B cell (primary cell): ENCODE results near the gene PLEKHG2. TPM values are rescaled to one million over a fixed set of nuclear protein-coding genes. Genes with fewer than 3 reads are reported as not detected.
"Not testable (repeated sequence)": the region's sequence is repeated elsewhere in the genome, so short reads cannot be mapped to it uniquely, and the experiment has no call there.

Experiments used
- ATAC-seq: fragments of 200-7000 bp; cut with Tn5 transposase; one replicate; pipeline ENCODE4 v1.10.0; 2021; ENCODE audit warnings: low read depth, mild to moderate bottlenecking, moderate number of reproducible peaks, moderate library complexity
- CTCF ChIA-PET: fragments of 350-600 bp; sonication (Branson Sonifier 250); formaldehyde crosslinking; loops from one replicate; lab custom pipeline; 2021; ENCODE audit warnings: antibody characterized with exemption, inconsistent platforms; lab: Charles Lee
- POLR2A ChIA-PET: fragments of 350-600 bp; sonication (Branson Sonifier 250); formaldehyde crosslinking; loops from one replicate; lab custom pipeline; 2021; ENCODE audit warnings: antibody characterized with exemption; lab: Charles Lee
- DNase-seq: peaks from one replicate; pipeline ENCODE4 v3.0.0; 2013
- H2AFZ ChIP-seq: 2 replicates; pipeline ENCODE4 v1.6.1; 2012; ENCODE audit warnings: mild to moderate bottlenecking, low read depth, low read length; ENCODE audit not compliant: insufficient read depth, poor library complexity, severe bottlenecking
- H3K27ac ChIP-seq, 2 donors: 1 replicate in 1 of 2; 2 replicates in 1 of 2; pipeline ENCODE4 v1.5.1; 2012 to 2013; ENCODE audit warnings: low read length in 2 of 2, mild to moderate bottlenecking in 2 of 2, moderate library complexity in 1 of 2
- H3K27me3 ChIP-seq, 4 experiments: fragments of 200-600 bp in 1 of 4; sonication (generic) in 1 of 4; replicated peaks in 1 of 4; 1 replicate in 2 of 4; 2 replicates in 2 of 4; pipeline versions ENCODE4 v1.6.1 to v1.7.0; 2013 to 2016; ENCODE audit warnings: low read length in 3 of 4, mild to moderate bottlenecking in 2 of 4, mixed read lengths in 1 of 4, moderate library complexity in 1 of 4; ENCODE audit not compliant: insufficient read depth in 4 of 4, control insufficient read depth in 3 of 4; ENCODE audit errors: control extremely low read depth in 1 of 4
- H3K36me3 ChIP-seq, 2 experiments: replicated peaks in 1 of 2; 1 replicate in 1 of 2; 2 replicates in 1 of 2; pipeline versions ENCODE4 v1.6.1 to v1.7.1; 2013; ENCODE audit warnings: low read length in 1 of 2; ENCODE audit not compliant: insufficient read depth in 2 of 2, control insufficient read depth in 1 of 2; ENCODE audit errors: control extremely low read depth in 1 of 2, extremely low read depth in 1 of 2
- H3K4me1 ChIP-seq, 2 donors: fragments of 200-600 bp in 1 of 2; sonication (generic) in 1 of 2; 1 replicate in 1 of 2; 2 replicates in 1 of 2; pipeline versions ENCODE4 v1.5.1 to v1.6.1; 2013 to 2017; ENCODE audit warnings: low read length in 2 of 2; ENCODE audit not compliant: control insufficient read depth in 2 of 2, insufficient read depth in 2 of 2
- H3K4me2 ChIP-seq: replicated peaks from 2 replicates; pipeline ENCODE3; 2012; ENCODE audit warnings: mild to moderate bottlenecking, low read depth, low read length; ENCODE audit not compliant: poor library complexity, severe bottlenecking
- H3K4me3 ChIP-seq, 5 experiments: fragments of 200-600 bp in 1 of 5; sonication (generic) in 1 of 5; 1 replicate in 3 of 5; 2 replicates in 2 of 5; pipeline versions ENCODE4 v1.5.1 to v1.7.0; 2011 to 2016; ENCODE audit warnings: low read length in 4 of 5, mild to moderate bottlenecking in 4 of 5, low read depth in 2 of 5, control low read depth in 1 of 5, moderate library complexity in 1 of 5; ENCODE audit not compliant: insufficient read depth in 1 of 5; ENCODE audit errors: control extremely low read depth in 1 of 5, extremely low read depth in 1 of 5
- H3K79me2 ChIP-seq: fragments of 200-600 bp; sonication (generic); one replicate; pipeline ENCODE4 v1.6.0; 2016; ENCODE audit warnings: low read length; ENCODE audit not compliant: control insufficient read depth, insufficient read depth
- H3K9ac ChIP-seq: fragments of 200-600 bp; sonication (generic); 2 replicates; pipeline ENCODE4 v1.6.1; 2017; ENCODE audit warnings: mild to moderate bottlenecking, low read length, moderate library complexity
- H3K9me3 ChIP-seq, 3 donors: one replicate each; pipeline versions ENCODE4 v1.6.1 to v1.7.1; 2013; ENCODE audit warnings: low read length in 2 of 3; ENCODE audit not compliant: control insufficient read depth in 2 of 3, insufficient read depth in 1 of 3; ENCODE audit errors: control extremely low read depth in 1 of 3
- H4K20me1 ChIP-seq: 2 replicates; pipeline ENCODE4 v1.6.0; 2012; ENCODE audit warnings: mild to moderate bottlenecking, low read length; ENCODE audit not compliant: insufficient read depth, control insufficient read depth, poor library complexity, severe bottlenecking
- H3K27ac Mint-ChIP-seq: one replicate; pipeline ENCODE4 v1.8.0; 2021; ENCODE audit warnings: mixed read lengths
- H3K27me3 Mint-ChIP-seq: one replicate; pipeline ENCODE4 v1.8.0; 2021; ENCODE audit warnings: mixed read lengths
- H3K4me1 Mint-ChIP-seq: one replicate; pipeline ENCODE4 v1.8.0; 2021; ENCODE audit warnings: mixed read lengths
- H3K4me3 Mint-ChIP-seq: one replicate; pipeline ENCODE4 v1.8.0; 2021; ENCODE audit warnings: mixed read lengths
- H3K9me3 Mint-ChIP-seq: one replicate; pipeline ENCODE4 v1.8.0; 2022; ENCODE audit warnings: mixed read lengths; ENCODE audit not compliant: insufficient read depth
- EZH2 ChIP-seq: IDR thresholded peaks from 2 replicates; pipeline ENCODE4 v1.6.1; 2012; ENCODE audit warnings: borderline replicate concordance, low read depth, mild to moderate bottlenecking, moderate library complexity, low read length; ENCODE audit not compliant: insufficient read depth, poor library complexity, severe bottlenecking
- WGBS: methylation state at CpG from one replicate; pipeline ENCODE4 v1.1.5; 2013; ENCODE audit warnings: missing lambda C conversion rate; ENCODE audit not compliant: insufficient coverage; 5-methylcytosine and 5-hydroxymethylcytosine counted together
- intact Hi-C: fragments of 100-400 bp; cut with micrococcal nuclease; formaldehyde crosslinking; loops from one replicate; pipeline ENCODE4 v1.10.0; 2022
- polyA plus RNA-seq: library from polyadenylated mRNA; depleted of rRNA; stranded (reverse); fragments of >200 nt; gene quantifications from 2 replicates; pipeline ENCODE4 v1.2.3, GENCODE V29; 2012
- total RNA-seq, 2 donors: library from RNA; stranded (reverse); fragments of 120-200 nt in 1 of 2; gene quantifications; 1 replicate in 1 of 2; 2 replicates in 1 of 2; pipeline versions ENCODE4 v1.2.3 to v1.2.4, GENCODE V29; 2013 to 2022
- TF ChIP-seq, protein P1 (sequence below): fragments of 200-600 bp; IDR thresholded peaks from one replicate; pipeline ENCODE4 v1.8.0; 2022; ENCODE audit warnings: antibody characterized with exemption, mild to moderate bottlenecking

The PLEKHG2 gene
- total and polyA plus RNA-seq, 2 donors (not counting 1 experiment from before 2014, with no cell fraction given) = 27.0 to 167 TPM

DNA sequence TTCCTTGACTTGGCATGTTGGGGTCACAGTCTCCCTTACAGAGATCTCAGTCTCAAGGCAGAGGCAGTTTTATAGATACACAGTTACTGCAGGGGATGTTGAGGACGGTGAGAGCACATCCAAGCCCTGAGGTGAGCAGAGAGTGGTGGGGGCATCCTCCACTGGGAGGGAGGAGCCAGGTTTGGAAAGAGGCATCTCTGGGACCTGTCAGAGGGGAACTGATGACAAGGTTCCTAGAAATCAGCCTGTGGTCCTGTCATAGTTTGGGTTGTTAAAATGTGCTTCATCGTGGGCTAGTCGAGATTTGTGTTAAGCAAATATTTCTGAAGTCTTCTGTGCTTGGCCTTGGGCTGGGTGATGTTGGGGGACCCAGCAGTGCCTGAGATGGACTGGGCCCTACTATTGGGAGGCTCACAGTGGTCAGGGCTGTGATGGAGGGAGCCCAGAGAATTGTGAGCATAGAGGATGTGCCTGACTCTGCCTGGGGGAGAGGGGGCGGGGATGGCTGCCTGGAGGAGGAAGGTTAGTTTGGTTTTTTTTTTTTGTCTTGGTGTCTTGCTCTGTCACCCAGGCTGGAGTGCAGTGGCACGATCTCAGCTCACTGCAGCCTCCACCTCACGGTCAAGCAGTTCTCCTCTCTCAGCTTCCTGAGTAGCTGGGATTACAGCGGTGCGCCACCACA, 36.8 kb downstream of the PLEKHG2 start:
- CTCF ChIA-PET = interaction anchor here (1.5 kb wide), 1 partner anchor 25 kb away, joined by 5 read pairs; no protein-coding TSS in a partner anchor
- peaks cover 42 to 53% of the 10 kb centered on the region in 2 donors for H3K4me1 ChIP-seq

DNA sequence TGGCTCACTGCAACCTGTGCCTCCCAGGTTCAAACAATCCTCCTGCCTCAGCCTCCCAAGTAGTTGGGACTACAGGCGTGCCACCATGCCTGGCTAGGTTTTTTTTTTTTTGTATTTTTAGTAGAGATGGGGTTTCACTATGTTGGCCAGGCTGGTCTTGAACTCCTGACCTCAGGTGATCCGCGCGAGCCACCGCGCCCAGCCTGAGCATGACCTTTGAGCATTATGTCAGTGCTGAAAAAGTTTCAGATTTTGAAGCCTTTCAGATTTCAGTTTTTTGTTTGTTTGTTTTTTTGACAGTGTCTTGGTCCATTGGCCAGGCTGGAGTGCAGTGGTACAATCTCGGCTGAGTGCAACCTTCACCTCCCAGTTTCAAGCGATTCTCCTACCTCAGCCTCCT, 38.8 kb downstream of the PLEKHG2 start:
- POLR2A ChIA-PET, H3K4me3 Mint-ChIP-seq, intact Hi-C loops, H3K27ac Mint-ChIP-seq, H3K27me3 Mint-ChIP-seq, H3K4me2 ChIP-seq, H3K4me3 ChIP-seq, H2AFZ ChIP-seq, ATAC-seq, DNase-seq, CTCF ChIA-PET, H3K9ac ChIP-seq, H3K9me3 ChIP-seq, H3K9me3 Mint-ChIP-seq, H3K27ac ChIP-seq, H3K27me3 ChIP-seq: not testable (repeated sequence)
- H3K4me1 ChIP-seq = peaks cover 35 to 43% of the 10 kb centered on the region in 2 donors
- peaks cover 86% of the 10 kb centered on the region for H4K20me1 ChIP-seq
- 96% methylated on average over 7 of the region's 8 CpGs for WGBS
- peaks cover 62% of the 10 kb centered on the region for H3K4me1 Mint-ChIP-seq
- H3K79me2 ChIP-seq = peaks cover 95% of the 10 kb centered on the region
- H3K36me3 ChIP-seq = peaks cover 0 to 39% of the 10 kb centered on the region in 2 experiments

More for the DNA sequence above, 36.8 kb downstream of the PLEKHG2 start:
- H3K27me3 Mint-ChIP-seq = no peaks in the 10 kb centered on the region
- 66% methylated on average over 6 of the region's 8 CpGs for WGBS
- POLR2A ChIA-PET = no interaction called here
- H3K9me3 Mint-ChIP-seq = no peaks in the 10 kb centered on the region
- ATAC-seq (no peak), DNase-seq (no peak)
- H3K4me3 ChIP-seq = no peak overlapping the region
- peak overlapping the region; percentile 43 for H3K4me2 ChIP-seq
- peak overlapping the region; percentile 91 for H3K27ac Mint-ChIP-seq
- intact Hi-C loops = loop anchor here (10.0 kb wide), 1 partner anchor 386 kb away; the partner anchor contains the start of gene DYRK1B
- peaks cover 74% of the 10 kb centered on the region for H4K20me1 ChIP-seq
- peaks cover 73% of the 10 kb centered on the region for H3K4me1 Mint-ChIP-seq
- peaks cover 0 to 31% of the 10 kb centered on the region in 2 experiments for H3K36me3 ChIP-seq
- TF ChIP-seq EZH2 = no peak
- TF ChIP-seq, protein P1, sequence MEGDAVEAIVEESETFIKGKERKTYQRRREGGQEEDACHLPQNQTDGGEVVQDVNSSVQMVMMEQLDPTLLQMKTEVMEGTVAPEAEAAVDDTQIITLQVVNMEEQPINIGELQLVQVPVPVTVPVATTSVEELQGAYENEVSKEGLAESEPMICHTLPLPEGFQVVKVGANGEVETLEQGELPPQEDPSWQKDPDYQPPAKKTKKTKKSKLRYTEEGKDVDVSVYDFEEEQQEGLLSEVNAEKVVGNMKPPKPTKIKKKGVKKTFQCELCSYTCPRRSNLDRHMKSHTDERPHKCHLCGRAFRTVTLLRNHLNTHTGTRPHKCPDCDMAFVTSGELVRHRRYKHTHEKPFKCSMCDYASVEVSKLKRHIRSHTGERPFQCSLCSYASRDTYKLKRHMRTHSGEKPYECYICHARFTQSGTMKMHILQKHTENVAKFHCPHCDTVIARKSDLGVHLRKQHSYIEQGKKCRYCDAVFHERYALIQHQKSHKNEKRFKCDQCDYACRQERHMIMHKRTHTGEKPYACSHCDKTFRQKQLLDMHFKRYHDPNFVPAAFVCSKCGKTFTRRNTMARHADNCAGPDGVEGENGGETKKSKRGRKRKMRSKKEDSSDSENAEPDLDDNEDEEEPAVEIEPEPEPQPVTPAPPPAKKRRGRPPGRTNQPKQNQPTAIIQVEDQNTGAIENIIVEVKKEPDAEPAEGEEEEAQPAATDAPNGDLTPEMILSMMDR = no peak
- H3K79me2 ChIP-seq = peaks cover 94% of the 10 kb centered on the region
- H3K9ac ChIP-seq = no peak overlapping the region
- no peaks in the 10 kb centered on the region for H3K27me3 ChIP-seq
- peak overlapping the region; percentile 71 for H3K4me3 Mint-ChIP-seq
- peak overlapping the region in 1 of 2 donors; percentile 58 for H3K27ac ChIP-seq
- H3K9me3 ChIP-seq = no peaks in the 10 kb centered on the region
- no peak overlapping the region for H2AFZ ChIP-seq
